GM23248 (cell line): ENCODE results near the gene ZNF318. TPM values are rescaled to one million over a fixed set of nuclear protein-coding genes. Genes with fewer than 3 reads are reported as not detected.

Source experiments
- DNase-seq: peaks from one replicate; pipeline ENCODE4 v3.0.0-alpha.2; 2015
- H2AFZ ChIP-seq: fragments of 200-600 bp; sonication (generic); 2 replicates; pipeline ENCODE4 v1.6.1; 2016; ENCODE audit warnings: antibody characterized with exemption
- H3F3A ChIP-seq: fragments of 200-600 bp; sonication (generic); 2 replicates; pipeline ENCODE4 v1.6.1; 2016; ENCODE audit warnings: mild to moderate bottlenecking, antibody characterized with exemption, mixed run types; ENCODE audit not compliant: insufficient read depth
- H3K27ac ChIP-seq: fragments of 200-600 bp; sonication (generic); 2 replicates; pipeline ENCODE4 v1.5.1; 2016; ENCODE audit warnings: mild to moderate bottlenecking
- H3K27me3 ChIP-seq: fragments of 200-600 bp; sonication (generic); replicated peaks from 2 replicates; pipeline ENCODE4 v1.6.1; 2016; ENCODE audit warnings: mild to moderate bottlenecking; ENCODE audit not compliant: insufficient read depth
- H3K36me3 ChIP-seq: fragments of 200-600 bp; sonication (generic); 2 replicates; pipeline ENCODE4 v1.6.1; 2016; ENCODE audit warnings: low read depth, mild to moderate bottlenecking
- H3K4me1 ChIP-seq: fragments of 200-600 bp; sonication (generic); 2 replicates; pipeline ENCODE4 v1.6.1; 2016; ENCODE audit warnings: mild to moderate bottlenecking; ENCODE audit not compliant: insufficient read depth
- H3K4me2 ChIP-seq: fragments of 200-600 bp; sonication (generic); one replicate; pipeline ENCODE4 v1.6.1; 2016; ENCODE audit warnings: mild to moderate bottlenecking; ENCODE audit not compliant: unreplicated experiment
- H3K4me3 ChIP-seq: fragments of 200-600 bp; sonication (generic); 2 replicates; pipeline ENCODE4 v1.5.1; 2016; ENCODE audit warnings: mild to moderate bottlenecking
- H3K79me2 ChIP-seq: fragments of 200-600 bp; sonication (generic); 2 replicates; pipeline ENCODE4 v1.6.1; 2016; ENCODE audit warnings: mild to moderate bottlenecking; ENCODE audit not compliant: insufficient read depth
- H3K9ac ChIP-seq: fragments of 200-600 bp; sonication (generic); 2 replicates; pipeline ENCODE4 v1.6.1; 2016; ENCODE audit warnings: mild to moderate bottlenecking
- H3K9me2 ChIP-seq: fragments of 200-600 bp; sonication (generic); 2 replicates; pipeline ENCODE4 v1.6.1; 2016; ENCODE audit warnings: mixed run types, mild to moderate bottlenecking, moderate library complexity; ENCODE audit not compliant: insufficient read depth
- H3K9me3 ChIP-seq: fragments of 200-600 bp; sonication (generic); one replicate; pipeline ENCODE4 v1.6.1; 2017; ENCODE audit warnings: low read depth
- H4K20me1 ChIP-seq: fragments of 200-600 bp; sonication (generic); 2 replicates; pipeline ENCODE4 v1.6.0; 2016; ENCODE audit not compliant: insufficient read depth
- EZH2 ChIP-seq: fragments of 200-600 bp; sonication (generic); IDR thresholded peaks from 2 replicates; pipeline ENCODE4 v1.6.1; 2018; ENCODE audit warnings: antibody characterized with exemption, mild to moderate bottlenecking; ENCODE audit not compliant: insufficient read depth, poor library complexity, severe bottlenecking
- EZH2phosphoT487 ChIP-seq: fragments of 200-600 bp; sonication (generic); IDR thresholded peaks from 2 replicates; pipeline ENCODE4 v1.6.1; 2018; ENCODE audit warnings: antibody characterized with exemption, moderate library complexity, mild to moderate bottlenecking, low read depth; ENCODE audit not compliant: insufficient read depth
- WGBS, 2 experiments: methylation state at CpG; one replicate each; pipeline ENCODE4 v1.1.6; 2015 to 2017; ENCODE audit warnings: low lambda C conversion rate in 2 of 2, low coverage in 1 of 2; ENCODE audit errors: missing lambda C conversion rate in 2 of 2; 5-methylcytosine and 5-hydroxymethylcytosine counted together
- in situ Hi-C: fragments of 300-500 bp; cut with MboI; formaldehyde crosslinking; loops from 2 replicates; pipeline ENCODE4 v1.15.0; 2020
- polyA plus RNA-seq: library from polyadenylated mRNA; unstranded; fragments of >200 nt; fragmentation: Nextera tagmentation; extraction: Ambion mirVana; gene quantifications from 2 replicates; pipeline ENCODE4 v1.2.1, GENCODE V29; 2016
- total RNA-seq: library from RNA; depleted of rRNA; stranded (reverse); fragments of >200 nt; shearing (Covaris generic); gene quantifications from 2 replicates; pipeline ENCODE4 v1.2.3, GENCODE V29; 2014

The ZNF318 gene
- total and polyA plus RNA-seq, 2 experiments from 2014 or later: 4.1 to 10.7 TPM

GRCh38 chr6:43301081-43301870 is 68.2 kb downstream of the ZNF318 start:
- no peaks in the 10 kb centered on the region for H3K9me3 ChIP-seq
- H3K36me3 ChIP-seq: no peaks in the 10 kb centered on the region
- no peak overlapping the region for H3K4me3 ChIP-seq
- H4K20me1 ChIP-seq: no peaks in the 10 kb centered on the region
- H2AFZ ChIP-seq: no peak overlapping the region
- TF ChIP-seq EZH2phosphoT487 (no peak), EZH2 (no peak)
- in situ Hi-C loops: no loop called here
- H3K9ac ChIP-seq: no peak overlapping the region
- no peak for DNase-seq
- no peaks in the 10 kb centered on the region for H3K4me1 ChIP-seq
- 80 to 82% methylated on average over 15 of the region's 15 CpGs for WGBS, 2 experiments
- no peaks in the 10 kb centered on the region for H3F3A ChIP-seq
- no peak overlapping the region for H3K4me2 ChIP-seq
- H3K9me2 ChIP-seq: no peaks in the 10 kb centered on the region
- peaks cover 17% of the 10 kb centered on the region; the same call in 1 of the 2 replicates for H3K27me3 ChIP-seq
- no peaks in the 10 kb centered on the region for H3K79me2 ChIP-seq
- no peak overlapping the region for H3K27ac ChIP-seq

GRCh38 chr6:43299338-43300293 is 69.8 kb downstream of the ZNF318 start:
- Histone ChIP-seq H3K36me3 (no peaks in the 10 kb centered on the region), H4K20me1 (no peaks in the 10 kb centered on the region), H2AFZ (no peak overlapping the region), H3K27ac (no peak overlapping the region), H3K4me3 (no peak overlapping the region), H3K79me2 (no peaks in the 10 kb centered on the region), H3K9me3 (no peaks in the 10 kb centered on the region), H3K4me2 (no peak overlapping the region), H3K9me2 (no peaks in the 10 kb centered on the region), H3K9ac (no peak overlapping the region), H3K27me3 (peaks cover 17% of the 10 kb centered on the region; the same call in 1 of the 2 replicates), H3K4me1 (no peaks in the 10 kb centered on the region), H3F3A (no peaks in the 10 kb centered on the region)
- in situ Hi-C loops: no loop called here
- DNase-seq: no peak
- TF ChIP-seq EZH2phosphoT487 (no peak), EZH2 (no peak)
- 55 to 62% methylated on average over 16 to 18 of the region's 18 CpGs for WGBS, 2 experiments

- Histone ChIP-seq H3K36me3 (no peaks in the 10 kb centered on the region), H3K4me2 (no peak overlapping the region), H3K4me3 (no peak overlapping the region), H2AFZ (no peak overlapping the region), H3K9ac (no peak overlapping the region), H4K20me1 (no peaks in the 10 kb centered on the region), H3K4me1 (no peaks in the 10 kb centered on the region), H3K27ac (no peak overlapping the region), H3F3A (no peaks in the 10 kb centered on the region), H3K79me2 (no peaks in the 10 kb centered on the region), H3K27me3 (peaks cover 17% of the 10 kb centered on the region; the same call in 1 of the 2 replicates), H3K9me3 (no peaks in the 10 kb centered on the region), H3K9me2 (no peaks in the 10 kb centered on the region)
- TF ChIP-seq EZH2: no peak
- no peak for TF ChIP-seq EZH2phosphoT487
- no peak for DNase-seq
- in situ Hi-C loops: no loop called here
- WGBS, 2 experiments: 38% methylated on average over 12 of the region's 12 CpGs
Measured at GRCh38 chr6:43298565-43299337, 70.7 kb downstream of the ZNF318 start.
